RPMI8226 (cell line): ENCODE measurements around the gene ZAR1.
A peak's percentile ranks its signal among the peaks of the same experiment; 100 is the strongest.
"Not testable (repeated sequence)": the region's sequence is repeated elsewhere in the genome, so short reads cannot be mapped to it uniquely, and the experiment has no call there.

Source experiments
- DNase-seq: peaks from one replicate; pipeline ENCODE4 v3.0.0-alpha.2; 2015

ZAR1 gene, protein sequence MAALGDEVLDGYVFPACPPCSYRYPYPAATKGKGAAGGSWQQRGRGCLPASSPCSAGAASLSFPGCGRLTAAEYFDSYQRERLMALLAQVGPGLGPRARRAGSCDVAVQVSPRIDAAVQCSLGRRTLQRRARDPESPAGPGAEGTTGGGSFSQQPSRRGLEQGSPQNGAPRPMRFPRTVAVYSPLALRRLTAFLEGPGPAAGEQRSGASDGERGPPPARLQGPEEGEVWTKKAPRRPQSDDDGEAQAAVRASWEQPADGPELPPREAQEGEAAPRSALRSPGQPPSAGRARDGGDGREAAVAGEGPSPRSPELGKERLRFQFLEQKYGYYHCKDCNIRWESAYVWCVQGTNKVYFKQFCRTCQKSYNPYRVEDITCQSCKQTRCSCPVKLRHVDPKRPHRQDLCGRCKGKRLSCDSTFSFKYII

DNA sequence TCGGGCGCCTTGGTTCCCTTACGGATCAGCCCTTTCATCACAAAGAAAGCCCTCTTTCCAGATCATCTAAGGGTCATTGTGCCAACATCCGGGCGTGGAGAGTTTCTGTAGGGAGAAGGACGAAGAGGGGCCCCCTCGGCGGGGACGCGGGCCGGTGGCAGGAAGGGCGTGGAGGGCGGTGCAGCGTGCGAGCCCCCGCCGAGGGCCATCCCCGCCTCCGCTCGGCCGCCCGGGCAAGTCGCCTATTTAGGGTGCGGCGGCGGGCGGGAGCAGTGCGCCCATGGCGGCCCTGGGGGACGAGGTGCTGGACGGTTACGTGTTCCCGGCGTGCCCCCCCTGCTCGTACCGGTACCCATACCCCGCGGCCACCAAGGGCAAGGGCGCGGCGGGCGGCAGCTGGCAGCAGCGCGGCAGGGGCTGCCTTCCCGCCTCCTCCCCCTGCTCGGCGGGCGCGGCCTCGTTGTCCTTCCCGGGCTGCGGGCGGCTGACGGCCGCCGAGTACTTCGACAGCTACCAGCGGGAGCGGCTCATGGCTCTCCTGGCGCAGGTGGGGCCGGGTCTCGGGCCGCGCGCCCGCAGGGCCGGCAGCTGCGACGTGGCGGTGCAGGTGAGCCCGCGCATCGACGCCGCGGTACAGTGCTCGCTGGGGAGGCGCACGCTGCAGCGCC lies at the start of gene ZAR1:
TSS of gene ZAR1 (plus strand) at position 241 of the 668 bp plus-strand sequence. CDS start at position 281, 40 bp downstream.
- no peak for DNase-seq

DNA sequence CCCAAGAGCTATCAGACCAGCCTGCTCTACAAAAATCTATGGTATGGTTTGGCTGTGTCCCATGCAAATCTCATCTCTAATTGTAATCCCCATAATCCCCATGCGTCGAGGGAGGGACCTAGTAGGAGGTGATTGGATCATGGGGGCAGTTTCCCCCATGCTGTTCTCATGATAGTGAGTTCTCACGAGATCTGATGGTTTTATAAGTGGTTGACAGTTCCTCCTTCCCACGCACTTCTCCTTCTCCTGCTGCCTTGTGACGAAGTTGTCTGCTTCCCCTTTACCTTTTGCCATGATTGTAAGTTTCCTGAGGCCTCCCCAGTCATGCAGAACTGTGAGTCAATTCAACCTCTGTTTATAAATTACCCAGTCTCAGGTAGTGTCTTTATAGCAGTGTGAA lies 49.1 kb upstream of the ZAR1 start:
- not testable (repeated sequence) for DNase-seq

DNA sequence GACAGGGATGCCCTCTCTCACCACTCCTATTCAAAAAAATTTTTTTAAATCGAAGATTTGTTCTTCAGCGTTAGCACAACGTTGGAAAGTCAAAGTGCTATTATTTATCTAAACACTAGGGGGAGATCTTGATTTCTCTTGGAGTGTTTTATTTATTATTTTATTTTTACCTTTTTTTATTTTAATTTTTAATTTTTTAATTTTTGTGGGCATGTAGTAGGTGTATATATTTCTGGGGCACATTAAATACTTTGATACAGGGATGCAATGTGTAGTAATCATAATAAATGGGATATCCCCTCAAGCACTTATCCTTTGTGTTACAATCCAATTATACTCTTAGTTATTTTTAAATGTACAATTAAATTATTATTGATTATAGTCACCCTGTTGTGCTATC lies 44.3 kb upstream of the ZAR1 start:
- DNase-seq: peak; percentile 2

DNA sequence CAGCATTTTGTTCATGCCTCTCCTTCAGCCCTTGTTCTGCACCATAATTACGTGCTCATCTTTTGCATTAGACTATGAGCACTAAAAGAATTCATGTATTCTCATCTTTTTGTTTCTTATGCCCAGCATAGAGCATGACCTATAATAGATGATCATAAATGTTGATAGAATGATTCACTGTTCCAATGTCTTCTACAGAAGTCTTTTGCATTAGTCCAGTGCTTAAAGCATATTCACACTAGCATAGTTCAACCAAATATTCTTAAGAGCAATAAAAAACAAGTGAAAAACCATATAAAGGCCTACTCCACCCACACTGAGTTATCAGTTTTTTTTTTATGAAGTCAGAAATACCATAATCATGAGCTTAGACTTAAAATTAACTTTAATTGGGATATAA lies 43.4 kb upstream of the ZAR1 start:
- no peak for DNase-seq

DNA sequence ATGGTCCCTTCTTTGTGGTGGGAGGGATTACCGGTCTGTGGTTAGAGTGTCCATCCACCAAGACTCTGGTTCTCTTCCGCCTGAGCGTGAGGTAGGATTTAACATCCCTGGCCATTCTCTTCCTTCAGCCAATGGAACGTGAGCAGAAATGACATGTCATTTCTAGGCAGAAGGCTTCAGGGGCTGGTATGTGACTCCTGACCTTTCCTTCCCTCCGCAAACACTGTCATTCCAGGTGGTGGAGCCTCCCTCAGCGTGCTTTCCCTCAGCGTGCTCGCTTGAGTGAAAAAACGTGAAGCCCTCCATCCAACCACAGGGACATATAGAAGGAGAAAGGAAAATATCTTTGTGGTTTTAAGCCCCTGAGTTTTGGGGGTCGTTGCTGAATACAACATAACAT lies 40.9 kb upstream of the ZAR1 start:
- DNase-seq: no peak

DNA sequence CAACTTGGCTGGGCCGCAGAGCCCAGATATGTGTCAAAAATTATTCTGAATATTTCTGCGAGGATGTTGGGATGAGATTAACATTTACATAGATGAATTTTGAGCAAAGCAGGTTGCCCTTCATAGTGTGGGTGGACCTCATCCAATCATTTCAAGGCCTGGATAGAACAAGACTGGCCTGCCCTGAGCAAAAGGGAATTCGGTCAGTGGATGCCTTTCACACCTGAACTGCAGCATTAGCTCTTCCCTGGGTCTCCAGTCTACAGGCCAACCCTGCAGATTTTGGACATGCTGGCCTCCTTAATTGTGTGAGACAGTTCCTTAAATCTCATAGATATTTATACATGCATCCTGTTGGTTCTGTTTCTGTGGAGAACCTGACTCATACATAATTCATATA lies 39.3 kb upstream of the ZAR1 start:
- no peak for DNase-seq

DNA sequence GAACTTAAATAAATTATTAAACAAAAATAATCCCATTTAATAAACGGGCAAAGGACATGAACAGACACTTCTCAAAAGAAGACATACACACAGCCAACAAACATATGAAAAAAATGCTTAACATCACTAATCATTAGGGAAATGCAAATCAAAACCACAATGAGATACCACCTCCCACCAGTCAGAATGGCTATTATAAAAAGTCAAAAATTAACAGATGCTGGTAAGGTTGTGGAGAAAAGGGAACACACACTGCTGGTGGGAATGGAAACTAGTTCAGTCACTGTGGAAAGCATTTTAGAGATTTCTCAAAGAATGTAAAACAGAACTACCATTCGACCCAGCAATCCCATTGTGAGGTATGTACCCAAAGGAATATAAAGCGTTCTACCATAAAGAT lies 38.4 kb upstream of the ZAR1 start:
- DNase-seq: not testable (repeated sequence)

DNA sequence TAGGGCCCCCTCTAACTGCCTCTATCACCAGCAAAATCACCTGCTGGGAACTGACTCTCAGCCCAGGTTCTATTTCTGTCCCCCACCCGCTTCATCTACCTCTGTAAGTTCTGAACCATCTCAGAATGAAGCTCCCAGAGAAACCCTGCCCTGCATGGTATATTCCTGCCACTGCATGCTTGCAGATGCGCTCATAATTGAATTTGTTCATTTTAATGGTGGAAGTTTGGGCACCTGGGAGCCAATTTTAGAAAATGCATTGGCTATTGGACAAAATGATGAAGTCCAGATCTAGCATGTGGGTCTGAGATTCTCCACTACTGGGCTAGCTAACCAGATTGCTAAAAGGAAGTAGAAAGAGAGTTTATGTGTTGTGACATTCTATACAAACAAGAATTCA lies 35.5 kb upstream of the ZAR1 start:
- DNase-seq: no peak

DNA sequence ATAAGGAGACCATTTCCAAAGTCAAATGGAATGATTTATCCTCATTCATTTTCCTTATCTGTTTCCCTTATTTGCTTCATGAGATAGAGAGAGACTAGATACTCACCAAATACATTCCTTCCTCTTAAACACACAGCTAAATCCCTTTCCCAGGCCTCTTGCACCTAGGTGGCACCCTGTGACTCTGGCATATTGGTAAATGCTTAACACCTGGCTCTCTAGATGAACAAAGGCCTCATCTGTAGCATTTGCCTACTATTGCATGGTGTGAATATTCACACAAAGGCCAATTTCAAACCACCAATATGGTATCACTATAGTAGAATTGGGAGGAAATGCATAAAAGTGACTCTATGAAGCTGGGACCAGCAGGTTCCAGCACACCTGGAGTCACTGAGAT lies 29.1 kb upstream of the ZAR1 start:
- DNase-seq: no peak

DNA sequence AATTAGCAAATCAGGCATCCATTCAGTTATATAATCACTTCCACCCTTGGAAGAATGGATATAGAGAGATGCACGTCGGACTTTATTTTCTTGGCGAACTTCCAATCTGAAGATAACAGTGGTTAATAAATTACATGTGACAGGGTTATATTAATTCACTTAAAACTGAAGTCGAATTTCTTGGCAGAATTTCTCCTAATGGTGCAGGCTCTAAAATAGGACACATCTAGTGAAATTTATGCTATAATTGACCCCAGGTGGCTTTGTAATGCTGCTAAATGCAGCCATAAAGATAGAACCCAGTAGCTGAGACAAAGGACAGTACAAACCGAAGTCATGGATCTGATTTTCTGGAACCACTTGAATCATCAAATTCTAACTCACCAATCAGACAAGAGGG lies 27.7 kb upstream of the ZAR1 start:
- no peak for DNase-seq

DNA sequence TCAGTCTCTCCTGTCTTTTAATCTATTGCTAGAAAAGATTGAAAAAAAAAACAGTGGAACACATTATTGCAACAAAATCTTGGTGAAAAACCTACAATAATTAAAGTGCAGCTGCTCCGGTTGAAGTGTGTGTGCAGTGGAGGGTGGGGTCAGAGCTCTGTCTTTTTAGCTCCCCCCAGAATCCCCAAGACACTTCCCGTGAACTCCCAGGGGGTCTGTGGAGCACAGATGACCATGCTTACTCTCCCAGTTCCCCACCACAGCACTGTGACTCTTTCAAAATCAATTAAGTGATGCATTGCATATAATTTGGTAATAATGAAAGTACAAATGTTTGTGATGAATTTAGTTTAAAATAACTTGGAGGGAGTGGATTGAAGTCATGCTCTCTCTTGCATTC lies 22.6 kb upstream of the ZAR1 start:
- no peak for DNase-seq

DNA sequence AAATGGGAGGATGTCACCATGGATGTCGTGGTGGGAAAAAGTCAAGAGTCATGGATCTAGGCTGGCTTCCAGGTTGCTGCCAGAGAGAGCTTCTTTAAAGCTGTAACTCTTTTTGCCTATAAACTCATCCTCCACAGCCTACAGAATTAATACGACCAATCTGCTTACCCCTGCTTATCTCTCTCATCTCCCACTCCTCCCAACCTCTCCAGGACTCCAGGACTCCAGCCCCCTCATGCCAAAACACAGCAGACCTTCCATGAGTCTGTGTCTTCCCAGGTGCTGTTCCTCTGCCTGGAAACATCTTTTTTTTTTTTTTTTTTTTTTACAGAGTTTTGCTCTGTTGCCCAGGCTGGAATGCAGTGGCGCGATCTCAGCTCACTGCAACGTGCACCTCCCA lies 22.2 kb upstream of the ZAR1 start:
- no peak for DNase-seq

DNA sequence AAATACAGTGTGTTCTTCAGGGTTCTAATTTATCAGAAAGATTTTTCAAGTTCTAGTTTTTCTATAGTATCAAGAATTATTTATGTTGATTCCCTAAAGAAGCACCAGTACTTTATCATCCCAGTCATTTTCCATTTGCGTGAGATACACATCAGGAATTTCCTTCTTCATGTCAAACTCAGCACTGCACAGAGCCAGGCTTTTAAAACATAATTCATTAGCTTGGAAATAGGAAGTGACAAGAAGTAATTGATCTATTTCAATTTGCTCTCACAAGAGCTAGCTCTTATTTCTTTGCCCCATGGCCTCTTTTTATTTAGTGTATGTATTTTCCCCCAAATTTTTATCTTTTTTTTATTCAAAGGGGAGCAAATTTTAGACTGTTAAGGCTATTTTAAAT lies 19.9 kb upstream of the ZAR1 start:
- no peak for DNase-seq

DNA sequence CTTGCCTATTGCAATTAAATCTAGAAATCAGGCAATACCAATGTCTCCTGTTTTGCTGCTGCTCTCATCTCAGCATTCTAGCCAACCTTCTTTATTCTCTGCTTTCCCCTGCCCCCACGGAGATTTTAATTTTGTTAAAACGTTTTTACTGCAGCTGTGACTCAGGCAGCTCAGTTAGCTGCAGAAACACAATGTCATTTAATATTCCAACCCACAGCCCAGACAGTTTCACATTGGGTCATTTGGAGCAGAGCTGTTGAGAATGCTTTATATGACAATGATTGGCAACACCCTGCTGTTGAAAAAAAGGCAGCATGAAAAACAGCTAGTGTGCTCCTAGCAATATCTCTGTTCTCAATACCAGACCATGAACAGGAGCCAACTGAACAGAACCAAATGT lies 19.5 kb upstream of the ZAR1 start:
- DNase-seq: no peak

DNA sequence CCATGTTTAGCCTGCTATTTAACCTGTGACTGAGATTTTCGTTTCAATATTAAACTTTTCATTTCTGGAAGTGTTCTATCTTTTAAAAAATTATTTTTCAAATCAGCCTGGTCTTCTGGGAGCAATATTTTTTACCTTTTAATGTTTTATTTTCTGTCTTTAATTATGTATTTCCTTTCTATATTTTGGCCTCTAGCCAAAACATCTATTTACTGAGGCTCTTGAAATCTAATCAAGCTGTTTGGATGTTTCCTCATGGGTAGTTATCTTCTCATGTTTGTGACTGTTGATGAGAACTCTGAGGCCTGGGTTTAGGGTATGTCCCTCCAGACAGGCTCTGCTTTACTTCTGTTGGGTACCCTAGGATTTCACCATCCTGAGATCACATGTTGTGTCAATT lies 17.3 kb upstream of the ZAR1 start:
- no peak for DNase-seq

DNA sequence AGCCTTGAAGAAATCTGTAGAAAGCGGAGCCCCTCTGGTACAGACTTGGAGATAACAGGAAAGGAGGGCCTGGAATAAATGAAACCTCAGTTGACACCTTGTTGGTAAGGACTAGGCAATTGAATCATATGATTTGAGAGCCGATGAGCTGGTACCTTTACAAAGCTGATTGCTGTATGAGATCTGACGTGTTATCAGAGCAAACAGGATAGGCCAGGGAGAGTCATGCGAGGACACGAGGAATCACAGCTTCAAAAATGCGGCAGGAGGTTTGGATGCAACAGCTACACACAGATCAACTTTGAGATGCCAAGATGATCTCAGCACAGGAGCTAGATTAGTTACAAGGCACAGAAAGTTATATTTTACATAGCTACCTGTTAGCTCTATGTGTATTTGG lies 14.3 kb upstream of the ZAR1 start:
- DNase-seq: no peak

DNA sequence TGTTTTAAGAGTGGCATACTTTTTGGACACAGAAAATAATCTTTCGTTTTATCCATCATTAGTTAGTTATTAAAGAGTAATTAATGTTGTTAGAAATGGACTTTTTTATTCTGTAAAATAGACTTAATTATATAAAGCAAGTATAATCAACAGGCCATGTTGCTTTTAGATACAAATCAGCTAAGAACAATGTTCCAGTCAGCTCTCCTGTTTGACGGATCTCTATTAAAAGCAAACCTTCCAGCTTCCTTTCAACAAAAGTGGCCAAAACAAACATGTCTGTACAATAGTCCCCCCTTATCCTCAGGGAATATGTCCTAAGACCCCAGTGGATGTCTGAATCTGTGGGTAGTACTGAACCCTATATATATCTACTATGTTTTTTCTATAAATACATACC lies 11.8 kb upstream of the ZAR1 start:
- no peak for DNase-seq

DNA sequence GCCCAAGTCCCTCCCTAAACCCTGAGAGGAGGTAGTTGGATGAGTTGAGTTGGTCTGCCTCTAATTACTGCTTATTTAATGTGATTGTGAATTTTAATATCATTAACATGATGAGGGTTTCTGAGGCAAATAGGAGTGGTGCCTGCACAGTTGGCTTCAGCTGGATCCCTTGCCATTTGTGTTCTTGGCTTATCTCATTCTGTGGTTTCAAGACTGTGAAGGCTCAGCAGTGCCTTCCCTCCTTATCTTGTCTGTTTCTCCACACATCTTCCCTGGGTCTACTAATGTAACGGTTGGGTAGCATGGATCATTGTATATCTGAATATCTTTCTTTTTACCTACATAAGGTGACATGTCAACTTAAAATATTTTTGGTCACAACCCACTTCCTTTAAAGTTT lies 8.5 kb upstream of the ZAR1 start:
- no peak for DNase-seq

DNA sequence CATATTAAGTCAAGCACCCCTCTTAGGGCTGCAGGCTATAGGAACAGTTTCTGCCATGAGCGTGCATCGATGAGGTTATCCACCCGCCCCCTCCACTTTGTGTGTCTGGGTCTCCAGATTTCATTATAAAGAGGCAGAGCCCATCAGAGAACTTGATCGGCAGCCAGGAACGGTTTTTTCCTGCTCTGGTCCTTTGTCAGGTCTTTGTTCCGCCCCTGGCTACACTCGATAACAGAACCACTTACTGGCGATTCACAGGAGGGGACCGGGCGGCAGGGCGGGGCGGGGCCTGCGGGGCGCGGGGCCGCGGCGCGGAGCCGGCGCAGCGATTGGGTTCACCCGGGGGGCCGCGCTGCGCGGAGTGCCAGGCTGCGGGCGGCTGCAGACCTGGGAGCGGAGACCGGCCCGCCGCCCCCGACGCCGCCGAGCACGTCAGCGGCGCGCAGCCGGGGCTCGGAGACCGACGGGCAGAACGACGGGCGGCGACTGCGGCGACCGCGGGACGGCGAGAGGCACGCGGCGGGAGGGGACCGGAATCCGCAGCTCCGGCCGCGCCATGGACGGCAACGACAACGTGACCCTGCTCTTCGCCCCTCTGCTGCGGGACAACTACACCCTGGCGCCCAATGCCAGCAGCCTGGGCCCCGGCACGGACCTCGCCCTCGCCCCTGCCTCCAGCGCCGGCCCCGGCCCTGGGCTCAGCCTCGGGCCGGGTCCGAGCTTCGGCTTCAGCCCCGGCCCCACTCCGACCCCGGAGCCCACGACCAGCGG lies 6.9 kb upstream of the ZAR1 start, which contains the start of gene SLC10A4:
TSS of gene SLC10A4 (plus strand) at position 338 of the 771 bp plus-strand sequence. CDS start at position 557, 219 bp downstream.
- DNase-seq: no peak

DNA sequence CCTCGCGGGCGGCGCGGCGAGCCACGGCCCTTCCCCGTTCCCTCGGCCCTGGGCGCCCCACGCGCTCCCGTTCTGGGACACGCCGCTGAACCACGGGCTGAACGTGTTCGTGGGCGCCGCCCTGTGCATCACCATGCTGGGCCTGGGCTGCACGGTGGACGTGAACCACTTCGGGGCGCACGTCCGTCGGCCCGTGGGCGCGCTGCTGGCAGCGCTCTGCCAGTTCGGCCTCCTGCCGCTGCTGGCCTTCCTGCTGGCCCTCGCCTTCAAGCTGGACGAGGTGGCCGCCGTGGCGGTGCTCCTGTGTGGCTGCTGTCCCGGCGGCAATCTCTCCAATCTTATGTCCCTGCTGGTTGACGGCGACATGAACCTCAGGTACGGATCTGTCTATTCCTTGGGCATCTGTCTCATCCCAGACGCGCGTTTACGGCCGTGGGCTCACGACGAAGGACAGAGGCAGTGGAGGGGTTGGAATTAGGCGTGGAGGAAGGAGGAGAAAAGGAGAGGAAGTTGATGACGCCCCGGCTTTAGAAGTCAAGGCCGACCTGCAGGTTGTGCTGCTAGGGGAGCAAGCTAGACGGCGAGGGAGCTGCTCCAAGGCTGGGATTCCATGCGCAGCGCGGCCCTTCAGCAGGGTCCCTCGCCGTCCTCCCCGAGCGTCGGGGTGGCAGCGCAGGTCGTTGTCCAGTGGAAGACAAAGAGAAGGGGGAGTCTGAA lies 6.1 kb upstream of the ZAR1 start:
- no peak for DNase-seq

DNA sequence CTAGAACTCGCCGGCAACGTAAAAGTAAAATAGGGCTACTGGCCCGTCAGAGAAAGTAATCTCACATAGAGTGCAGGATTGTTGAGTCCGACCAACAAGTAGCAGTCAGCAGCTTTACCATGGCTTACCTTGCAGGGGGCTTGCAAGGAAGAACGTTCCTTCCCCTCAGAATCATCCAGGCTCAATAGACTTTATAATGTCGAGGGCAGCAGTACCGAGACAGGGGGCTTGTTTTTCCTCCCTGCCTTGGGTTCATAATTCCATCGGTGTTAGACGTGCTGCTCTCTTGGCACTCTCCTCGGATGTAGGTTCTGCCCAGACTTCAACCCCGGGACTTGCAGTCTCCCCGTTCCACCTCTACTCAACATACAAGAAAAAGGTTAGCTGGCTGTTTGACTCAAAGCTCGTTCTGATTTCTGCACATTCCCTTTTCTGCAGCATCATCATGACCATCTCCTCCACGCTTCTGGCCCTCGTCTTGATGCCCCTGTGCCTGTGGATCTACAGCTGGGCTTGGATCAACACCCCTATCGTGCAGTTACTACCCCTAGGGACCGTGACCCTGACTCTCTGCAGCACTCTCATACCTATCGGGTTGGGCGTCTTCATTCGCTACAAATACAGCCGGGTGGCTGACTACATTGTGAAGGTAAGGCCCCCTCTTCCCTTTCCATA lies 5.4 kb upstream of the ZAR1 start:
- no peak for DNase-seq

DNA sequence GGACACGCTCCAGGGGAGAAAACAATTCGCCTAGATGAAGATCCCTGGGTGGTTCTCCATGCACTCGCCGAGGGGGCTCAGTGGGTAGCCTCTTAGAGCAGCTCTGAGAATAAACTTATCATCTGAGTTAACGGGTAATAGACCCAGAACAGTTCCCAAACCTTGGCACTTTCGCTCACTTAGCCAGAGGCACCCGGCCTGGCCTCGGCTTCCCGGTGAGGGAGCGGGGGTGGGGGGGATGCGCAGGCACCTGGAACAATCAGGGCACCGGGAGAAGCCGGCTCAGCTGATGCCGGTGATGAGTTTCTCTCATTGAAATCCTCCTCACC lies 405 bp upstream of the ZAR1 start:
- DNase-seq: no peak
